NCI-H1092 (cell line): ENCODE results near the gene ARL5B.

ENCODE experiments used
- DNase-seq: peaks from one replicate; lab custom pipeline; 2025; lab: John Stamatoyannopoulos, UW

ARL5B gene

GRCh38 chr10:18658271-18659124 is 733 bp upstream of the ARL5B start:
- no peak for DNase-seq

GRCh38 chr10:18659819-18660535 is 746 bp downstream of the ARL5B start:
- peak; percentile 0 for DNase-seq

GRCh38 chr10:18660816-18661431 is 1.7 kb downstream of the ARL5B start:
- no peak for DNase-seq

GRCh38 chr10:18664841-18665478 is 5.7 kb downstream of the ARL5B start:
- no peak for DNase-seq

GRCh38 chr10:18665815-18666558 is 6.8 kb downstream of the ARL5B start:
- no peak for DNase-seq

- DNase-seq: no peak
These were observed 7.6 kb downstream of the ARL5B start for GRCh38 chr10:18666810-18667209.

GRCh38 chr10:18668026-18668425 is 8.8 kb downstream of the ARL5B start:
- DNase-seq: no peak

GRCh38 chr10:18675086-18675801 is 16.0 kb downstream of the ARL5B start:
- DNase-seq: no peak

- DNase-seq: no peak
These were observed 21.5 kb downstream of the ARL5B start for GRCh38 chr10:18680754-18681153.

- DNase-seq: no peak
These were observed 22.1 kb downstream of the ARL5B start for GRCh38 chr10:18681366-18681765.

GRCh38 chr10:18681971-18682411 is 22.8 kb downstream of the ARL5B start:
- DNase-seq: no peak

GRCh38 chr10:18683427-18683826 is 24.2 kb downstream of the ARL5B start:
- DNase-seq: no peak

GRCh38 chr10:18684416-18684815 is 25.2 kb downstream of the ARL5B start:
- DNase-seq: no peak

- no peak for DNase-seq
These were observed 25.7 kb downstream of the ARL5B start for GRCh38 chr10:18684953-18685352.

- no peak for DNase-seq
These were observed 26.3 kb downstream of the ARL5B start for GRCh38 chr10:18685555-18685954.

GRCh38 chr10:18687195-18687594 is 28.0 kb downstream of the ARL5B start:
- no peak for DNase-seq

GRCh38 chr10:18687706-18688105 is 28.5 kb downstream of the ARL5B start:
- no peak for DNase-seq

- DNase-seq: no peak
These were observed 30.3 kb downstream of the ARL5B start for GRCh38 chr10:18689498-18689897.

- no peak for DNase-seq
These were observed 31.3 kb downstream of the ARL5B start for GRCh38 chr10:18690541-18690940.

GRCh38 chr10:18699849-18700840 is 40.9 kb downstream of the ARL5B start:
- no peak for DNase-seq
